Measurements from ENCODE around the gene TMEM9. TPM values are rescaled to one million over a fixed set of nuclear protein-coding genes. Genes with fewer than 3 reads are reported as not detected.

TMEM9 gene
- total RNA-seq, 1 donor from 2014 or later, result 109 TPM

DNA sequence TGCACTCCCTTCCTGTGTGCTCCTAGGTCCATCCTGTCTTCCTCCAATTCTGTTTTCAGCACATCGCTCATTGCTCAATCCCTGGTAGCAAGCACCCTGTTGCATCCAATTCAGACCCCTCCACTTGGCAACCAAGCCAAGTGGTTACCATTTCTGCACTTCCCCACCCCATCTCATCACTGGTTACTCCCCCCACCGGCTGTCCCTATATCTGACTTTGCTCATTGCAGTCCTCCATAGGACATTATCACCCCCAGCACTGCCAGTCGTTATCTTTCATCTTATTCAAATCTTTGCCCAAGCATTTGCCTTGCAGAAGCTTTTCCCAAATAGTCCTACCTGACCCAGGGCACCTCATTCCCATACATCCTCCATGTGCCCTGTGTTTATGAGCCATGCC lies 2.1 kb upstream of the TMEM9 start:
- Mint-ChIP-seq H3K27ac (no peak overlapping the region), H3K27me3 (ENCODE audit: insufficient read depth, low read depth) (peaks cover 4% of the 10 kb centered on the region), H3K4me3 (no peak overlapping the region), H3K9me3 (no peaks in the 10 kb centered on the region), H3K36me3 (peaks cover 4% of the 10 kb centered on the region), H3K4me1 (peaks cover 19% of the 10 kb centered on the region)
- no peak for DNase-seq (ENCODE audit: low spot score)
- H3K4me1 ChIP-seq, result peaks cover 9% of the 10 kb centered on the region
- H3K4me2 ChIP-seq, result no peak overlapping the region
- no peaks in the 10 kb centered on the region for H3K27me3 ChIP-seq
- H3K27ac ChIP-seq, result no peak overlapping the region
- TF ChIP-seq, protein P1, sequence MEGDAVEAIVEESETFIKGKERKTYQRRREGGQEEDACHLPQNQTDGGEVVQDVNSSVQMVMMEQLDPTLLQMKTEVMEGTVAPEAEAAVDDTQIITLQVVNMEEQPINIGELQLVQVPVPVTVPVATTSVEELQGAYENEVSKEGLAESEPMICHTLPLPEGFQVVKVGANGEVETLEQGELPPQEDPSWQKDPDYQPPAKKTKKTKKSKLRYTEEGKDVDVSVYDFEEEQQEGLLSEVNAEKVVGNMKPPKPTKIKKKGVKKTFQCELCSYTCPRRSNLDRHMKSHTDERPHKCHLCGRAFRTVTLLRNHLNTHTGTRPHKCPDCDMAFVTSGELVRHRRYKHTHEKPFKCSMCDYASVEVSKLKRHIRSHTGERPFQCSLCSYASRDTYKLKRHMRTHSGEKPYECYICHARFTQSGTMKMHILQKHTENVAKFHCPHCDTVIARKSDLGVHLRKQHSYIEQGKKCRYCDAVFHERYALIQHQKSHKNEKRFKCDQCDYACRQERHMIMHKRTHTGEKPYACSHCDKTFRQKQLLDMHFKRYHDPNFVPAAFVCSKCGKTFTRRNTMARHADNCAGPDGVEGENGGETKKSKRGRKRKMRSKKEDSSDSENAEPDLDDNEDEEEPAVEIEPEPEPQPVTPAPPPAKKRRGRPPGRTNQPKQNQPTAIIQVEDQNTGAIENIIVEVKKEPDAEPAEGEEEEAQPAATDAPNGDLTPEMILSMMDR (IDR thresholded peaks at IDR 0.05), result no peak
- TF ChIP-seq EZH2 (IDR thresholded peaks at IDR 0.05), result no peak
- no peaks in the 10 kb centered on the region for H3F3A ChIP-seq (ENCODE audit: low read depth)
- no peaks in the 10 kb centered on the region for H3K36me3 ChIP-seq
- peaks cover 27% of the 10 kb centered on the region for H3K79me2 ChIP-seq (ENCODE audit: low read depth)
- H3K4me3 ChIP-seq, result no peak overlapping the region
- H3K9ac ChIP-seq, result no peak overlapping the region
- H3K9me3 ChIP-seq (ENCODE audit: low read depth), result no peaks in the 10 kb centered on the region
- H2AFZ ChIP-seq (replicated peaks), result no peak overlapping the region
- peaks cover 20% of the 10 kb centered on the region for H4K20me1 ChIP-seq (ENCODE audit: low read depth)

GRCh38 chr1:201155354-201155753 lies 1.1 kb upstream of the TMEM9 start:
- Mint-ChIP-seq H3K9me3 (no peaks in the 10 kb centered on the region), H3K4me1 (peaks cover 19% of the 10 kb centered on the region), H3K36me3 (peaks cover 11% of the 10 kb centered on the region), H3K4me3 (no peak overlapping the region), H3K27me3 (ENCODE audit: insufficient read depth, low read depth) (peaks cover 4% of the 10 kb centered on the region), H3K27ac (no peak overlapping the region)
- H4K20me1 ChIP-seq (ENCODE audit: low read depth), result peaks cover 23% of the 10 kb centered on the region
- H3F3A ChIP-seq (ENCODE audit: low read depth), result no peaks in the 10 kb centered on the region
- no peaks in the 10 kb centered on the region for H3K9me3 ChIP-seq (ENCODE audit: low read depth)
- peaks cover 3% of the 10 kb centered on the region for H3K36me3 ChIP-seq
- no peak overlapping the region for H2AFZ ChIP-seq (replicated peaks)
- H3K27me3 ChIP-seq, result no peaks in the 10 kb centered on the region
- H3K4me2 ChIP-seq, result no peak overlapping the region
- H3K9ac ChIP-seq, result no peak overlapping the region
- H3K79me2 ChIP-seq (ENCODE audit: low read depth), result peaks cover 32% of the 10 kb centered on the region
- no peak overlapping the region for H3K27ac ChIP-seq
- no peak overlapping the region for H3K4me3 ChIP-seq
- no peak for DNase-seq (ENCODE audit: low spot score)
- H3K4me1 ChIP-seq, result peaks cover 9% of the 10 kb centered on the region
- TF ChIP-seq, protein P1 (IDR thresholded peaks at IDR 0.05), result no peak
- no peak for TF ChIP-seq EZH2 (IDR thresholded peaks at IDR 0.05)
- TF ChIP-seq EZH2phosphoT487 (IDR thresholded peaks at IDR 0.05), result no peak

- peak overlapping the region; percentile 81 for H3K4me3 ChIP-seq
- H3K27ac ChIP-seq, result no peak overlapping the region
- peaks cover 9% of the 10 kb centered on the region for H3K4me1 ChIP-seq
- H3K4me3 Mint-ChIP-seq, result peak overlapping the region; percentile 97
- H4K20me1 ChIP-seq (ENCODE audit: low read depth), result peaks cover 38% of the 10 kb centered on the region
- H3K9me3 ChIP-seq (ENCODE audit: low read depth), result no peaks in the 10 kb centered on the region
- peak overlapping the region; percentile 94 for H3K4me2 ChIP-seq
- peak overlapping the region; percentile 57 for H3K9ac ChIP-seq
- TF ChIP-seq EZH2phosphoT487 (IDR thresholded peaks at IDR 0.05) (no peak), EZH2 (IDR thresholded peaks at IDR 0.05) (no peak)
- TF ChIP-seq, protein P1 (IDR thresholded peaks at IDR 0.05), result no peak
- H3K27ac Mint-ChIP-seq, result peak overlapping the region; percentile 53
- peaks cover 4% of the 10 kb centered on the region for H3K27me3 Mint-ChIP-seq (ENCODE audit: insufficient read depth, low read depth)
- H3K4me1 Mint-ChIP-seq, result peaks cover 19% of the 10 kb centered on the region
- H3K27me3 ChIP-seq, result no peaks in the 10 kb centered on the region
- H3K36me3 ChIP-seq, result peaks cover 3% of the 10 kb centered on the region
- no peaks in the 10 kb centered on the region for H3F3A ChIP-seq (ENCODE audit: low read depth)
- H3K9me3 Mint-ChIP-seq, result no peaks in the 10 kb centered on the region
- peaks cover 32% of the 10 kb centered on the region for H3K79me2 ChIP-seq (ENCODE audit: low read depth)
- H2AFZ ChIP-seq (replicated peaks), result peak overlapping the region; percentile 80
- peaks cover 18% of the 10 kb centered on the region for H3K36me3 Mint-ChIP-seq
- no peak for DNase-seq (ENCODE audit: low spot score)
Observed at GRCh38 chr1:201153474-201154388, 543 bp downstream of the TMEM9 start.

All from neural progenitor cell (in vitro differentiated cells).